H9 (cell line): ENCODE results near the gene PLOD1. TPM values are rescaled to one million over a fixed set of nuclear protein-coding genes. Genes with fewer than 3 reads are reported as not detected.
A peak's percentile ranks its signal among the peaks of the same experiment; 100 is the strongest.

Experiments
- DNase-seq: peaks from one replicate; pipeline ENCODE4 v3.0.0-alpha.2; 2017
- H2AFZ ChIP-seq: one replicate; pipeline ENCODE4 v1.6.1; 2013; ENCODE audit warnings: mild to moderate bottlenecking, low read length, control low read depth, moderate library complexity
- H2AK5ac ChIP-seq: 2 replicates; pipeline ENCODE4 v1.6.1; 2013; ENCODE audit warnings: low read length, control low read depth, mixed read lengths; ENCODE audit not compliant: insufficient read length
- H2BK120ac ChIP-seq: one replicate; pipeline ENCODE4 v1.6.1; 2013; ENCODE audit warnings: low read depth, mild to moderate bottlenecking, low read length, control low read depth, inconsistent platforms; ENCODE audit not compliant: poor library complexity, severe bottlenecking
- H2BK12ac ChIP-seq: 2 replicates; pipeline ENCODE4 v1.6.1; 2013; ENCODE audit warnings: low read length, control low read depth, mixed read lengths, low read depth; ENCODE audit not compliant: insufficient read length
- H2BK15ac ChIP-seq: 2 replicates; pipeline ENCODE4 v1.6.1; 2013; ENCODE audit warnings: low read depth, low read length, control low read depth
- H2BK20ac ChIP-seq: one replicate; pipeline ENCODE4 v1.6.1; 2013; ENCODE audit warnings: low read depth, mild to moderate bottlenecking, low read length, control low read depth, inconsistent platforms; ENCODE audit not compliant: poor library complexity, severe bottlenecking
- H2BK5ac ChIP-seq: 2 replicates; pipeline ENCODE4 v1.6.1; 2013; ENCODE audit warnings: low read length, control low read depth, mixed read lengths; ENCODE audit not compliant: insufficient read length
- H3K14ac ChIP-seq: 2 replicates; pipeline ENCODE4 v1.6.1; 2013; ENCODE audit warnings: low read length, control low read depth; ENCODE audit not compliant: insufficient read depth
- H3K18ac ChIP-seq: 2 replicates; pipeline ENCODE4 v1.6.1; 2013; ENCODE audit warnings: low read depth, mild to moderate bottlenecking, mixed read lengths, low read length, control low read depth; ENCODE audit not compliant: insufficient read length
- H3K23ac ChIP-seq: 2 replicates; pipeline ENCODE4 v1.6.1; 2013; ENCODE audit warnings: low read length, control low read depth, mixed read lengths, low read depth; ENCODE audit not compliant: insufficient read length
- H3K23me2 ChIP-seq: 2 replicates; pipeline ENCODE4 v1.6.1; 2013; ENCODE audit warnings: low read depth, mild to moderate bottlenecking, mixed read lengths, low read length, control low read depth; ENCODE audit not compliant: insufficient read length, poor library complexity, severe bottlenecking
- H3K27ac ChIP-seq: 2 replicates; pipeline ENCODE4 v1.5.1; 2013; ENCODE audit warnings: low read length, control low read depth, mixed read lengths, low read depth; ENCODE audit not compliant: insufficient read length
- H3K27me3 ChIP-seq: 2 replicates; pipeline ENCODE4 v1.6.1; 2013; ENCODE audit warnings: low read length, control low read depth, inconsistent platforms; ENCODE audit not compliant: insufficient read depth
- H3K4ac ChIP-seq: 2 replicates; pipeline ENCODE4 v1.6.1; 2013; ENCODE audit warnings: low read depth, mild to moderate bottlenecking, control low read depth, inconsistent platforms, low read length, moderate library complexity
- H3K4me1 ChIP-seq: 2 replicates; pipeline ENCODE4 v1.6.1; 2013; ENCODE audit warnings: low read length, control low read depth, inconsistent platforms; ENCODE audit not compliant: insufficient read depth
- H3K4me2 ChIP-seq: 2 replicates; pipeline ENCODE4 v1.6.1; 2013; ENCODE audit warnings: low read length, control low read depth, mixed read lengths; ENCODE audit not compliant: insufficient read length, insufficient read depth
- H3K56ac ChIP-seq: 2 replicates; pipeline ENCODE4 v1.6.1; 2013; ENCODE audit warnings: low read depth, mild to moderate bottlenecking, mixed read lengths, low read length, control low read depth; ENCODE audit not compliant: insufficient read length
- H3K79me1 ChIP-seq: 2 replicates; pipeline ENCODE4 v1.6.1; 2013; ENCODE audit warnings: low read depth, mild to moderate bottlenecking, moderate library complexity, low read length, control low read depth, inconsistent platforms; ENCODE audit not compliant: insufficient read depth, poor library complexity, severe bottlenecking
- H3K79me2 ChIP-seq: 2 replicates; pipeline ENCODE4 v1.6.1; 2013; ENCODE audit warnings: low read length, control low read depth, inconsistent platforms; ENCODE audit not compliant: insufficient read depth
- H3K9ac ChIP-seq: 2 replicates; pipeline ENCODE4 v1.6.1; 2013; ENCODE audit warnings: low read length, control low read depth, mixed read lengths; ENCODE audit not compliant: insufficient read length; ENCODE audit errors: extremely low read depth
- H3K9me3 ChIP-seq: one replicate; pipeline ENCODE4 v1.6.1; 2013; ENCODE audit warnings: low read depth, low read length, inconsistent platforms; ENCODE audit not compliant: control insufficient read depth
- H3T11ph ChIP-seq: one replicate; pipeline ENCODE4 v1.6.1; 2013; ENCODE audit warnings: mild to moderate bottlenecking, low read length, control low read depth, inconsistent platforms
- H4K20me1 ChIP-seq: one replicate; pipeline ENCODE4 v1.6.1; 2013; ENCODE audit not compliant: control insufficient read depth, insufficient read length, insufficient read depth
- H4K5ac ChIP-seq: 2 replicates; pipeline ENCODE4 v1.6.1; 2013; ENCODE audit warnings: low read depth, mild to moderate bottlenecking, mixed read lengths, low read length, control low read depth; ENCODE audit not compliant: insufficient read length
- H4K8ac ChIP-seq: replicated peaks from 2 replicates; pipeline ENCODE4 v1.6.1; 2013; ENCODE audit warnings: low read length, control low read depth, mixed read lengths, low read depth; ENCODE audit not compliant: insufficient read length
- H4K91ac ChIP-seq: 2 replicates; pipeline ENCODE4 v1.6.1; 2013; ENCODE audit warnings: low read depth, mild to moderate bottlenecking, moderate library complexity, mixed read lengths, low read length, control low read depth; ENCODE audit not compliant: insufficient read length
- H3K27ac Mint-ChIP-seq, 3 experiments: 2 replicates in 2 of 3; 3 replicates in 1 of 3; pipeline ENCODE4 v1.8.0; 2020 to 2021; ENCODE audit warnings: mixed read lengths in 3 of 3, mild to moderate bottlenecking in 1 of 3, moderate library complexity in 1 of 3
- H3K27me3 Mint-ChIP-seq: 2 replicates; pipeline ENCODE4 v1.8.0; 2021; ENCODE audit warnings: low read depth, mild to moderate bottlenecking, moderate library complexity, mixed read lengths
- H3K36me3 Mint-ChIP-seq, 3 experiments: 2 replicates in 2 of 3; 3 replicates in 1 of 3; pipeline ENCODE4 v1.8.0; 2020 to 2021; ENCODE audit warnings: low read depth in 3 of 3, mixed read lengths in 3 of 3; ENCODE audit not compliant: insufficient read depth in 1 of 3
- H3K4me1 Mint-ChIP-seq, 2 experiments: 2 replicates each; pipeline ENCODE4 v1.8.0; 2020; ENCODE audit warnings: mixed read lengths in 2 of 2
- H3K4me3 Mint-ChIP-seq, 2 experiments: 2 replicates in 1 of 2; 3 replicates in 1 of 2; pipeline ENCODE4 v1.8.0; 2020 to 2021; ENCODE audit warnings: mild to moderate bottlenecking in 2 of 2, mixed read lengths in 2 of 2, moderate library complexity in 1 of 2
- H3K9me3 Mint-ChIP-seq, 2 experiments: 2 replicates in 1 of 2; 3 replicates in 1 of 2; pipeline ENCODE4 v1.8.0; 2020; ENCODE audit warnings: mild to moderate bottlenecking in 2 of 2, mixed read lengths in 2 of 2, moderate library complexity in 1 of 2
- WGBS: extraction: QIAGEN DNeasy Blood & Tissue Kit; methylation state at CpG from one replicate; pipeline ENCODE4 v1.1.7; 2013; ENCODE audit warnings: missing lambda C conversion rate, low lambda C conversion rate, mixed read lengths; ENCODE audit not compliant: insufficient read length; ENCODE audit errors: extremely low coverage; 5-methylcytosine and 5-hydroxymethylcytosine counted together
- total RNA-seq: library from RNA; stranded (reverse); gene quantifications from 2 replicates; pipeline ENCODE4 v1.2.1, GENCODE V29; 2021
- TF ChIP-seq, protein P1 (sequence below): fragments of 200-600 bp; sonication (generic); conservative IDR thresholded peaks from 3 replicates; pipeline ENCODE4 v1.8.0; 2021; ENCODE audit warnings: antibody characterized with exemption, mild to moderate bottlenecking

PLOD1 gene
- total RNA-seq, 1 experiment from 2014 or later = 57.0 TPM

- no peaks in the 10 kb centered on the region for H3K27me3 Mint-ChIP-seq
- Histone ChIP-seq H3K9me3 (no peaks in the 10 kb centered on the region), H3K4me2 (no peak overlapping the region), H3K27ac (no peak overlapping the region), H2BK5ac (no peak overlapping the region), H3K18ac (no peak overlapping the region), H4K8ac (no peak overlapping the region), H3K56ac (no peak overlapping the region), H3K4me1 (no peaks in the 10 kb centered on the region; the same call in 1 of the 2 replicates), H2AFZ (no peak overlapping the region), H3K79me1 (no peaks in the 10 kb centered on the region), H3K9ac (no peak overlapping the region), H3T11ph (no peak overlapping the region), H3K23me2 (no peaks in the 10 kb centered on the region), H2BK12ac (no peak overlapping the region), H2BK120ac (no peak overlapping the region), H3K14ac (no peak overlapping the region), H3K79me2 (no peaks in the 10 kb centered on the region), H4K91ac (no peak overlapping the region), H2BK20ac (no peak overlapping the region), H2BK15ac (no peak overlapping the region), H4K20me1 (peaks cover 4% of the 10 kb centered on the region), H3K23ac (no peak overlapping the region), H3K4ac (no peak overlapping the region), H3K27me3 (no peaks in the 10 kb centered on the region), H4K5ac (no peak overlapping the region), H2AK5ac (no peak overlapping the region)
- no peak for DNase-seq
- H3K4me1 Mint-ChIP-seq = peaks cover 29 to 39% of the 10 kb centered on the region in 2 experiments
- TF ChIP-seq, protein P1, sequence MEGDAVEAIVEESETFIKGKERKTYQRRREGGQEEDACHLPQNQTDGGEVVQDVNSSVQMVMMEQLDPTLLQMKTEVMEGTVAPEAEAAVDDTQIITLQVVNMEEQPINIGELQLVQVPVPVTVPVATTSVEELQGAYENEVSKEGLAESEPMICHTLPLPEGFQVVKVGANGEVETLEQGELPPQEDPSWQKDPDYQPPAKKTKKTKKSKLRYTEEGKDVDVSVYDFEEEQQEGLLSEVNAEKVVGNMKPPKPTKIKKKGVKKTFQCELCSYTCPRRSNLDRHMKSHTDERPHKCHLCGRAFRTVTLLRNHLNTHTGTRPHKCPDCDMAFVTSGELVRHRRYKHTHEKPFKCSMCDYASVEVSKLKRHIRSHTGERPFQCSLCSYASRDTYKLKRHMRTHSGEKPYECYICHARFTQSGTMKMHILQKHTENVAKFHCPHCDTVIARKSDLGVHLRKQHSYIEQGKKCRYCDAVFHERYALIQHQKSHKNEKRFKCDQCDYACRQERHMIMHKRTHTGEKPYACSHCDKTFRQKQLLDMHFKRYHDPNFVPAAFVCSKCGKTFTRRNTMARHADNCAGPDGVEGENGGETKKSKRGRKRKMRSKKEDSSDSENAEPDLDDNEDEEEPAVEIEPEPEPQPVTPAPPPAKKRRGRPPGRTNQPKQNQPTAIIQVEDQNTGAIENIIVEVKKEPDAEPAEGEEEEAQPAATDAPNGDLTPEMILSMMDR = no peak
- WGBS = no CpG with 5 or more reads among the region's 9 CpGs
- H3K4me3 Mint-ChIP-seq = no peak overlapping the region
- H3K36me3 Mint-ChIP-seq = peaks cover 0 to 23% (median 3%) of the 10 kb centered on the region in 3 experiments; a peak in 3 of 7 replicates
- H3K27ac Mint-ChIP-seq = peak overlapping the region in 1 of 3 experiments; percentile 74; a peak in 1 of 7 replicates
- no peaks in the 10 kb centered on the region for H3K9me3 Mint-ChIP-seq
Observed at GRCh38 chr1:11940260-11940921, 5.9 kb downstream of the PLOD1 start.
